ENCODE measurements around the gene RNASE12. TPM values are rescaled to one million over a fixed set of nuclear protein-coding genes. Genes with fewer than 3 reads are reported as not detected.
"Not testable (repeated sequence)": the region's sequence is repeated elsewhere in the genome, so short reads cannot be mapped to it uniquely, and the experiment has no call there.

Gene RNASE12
- total RNA-seq, 1 experiment from 2014 or later = not detected

- no peak for DNase-seq (ENCODE audit: low read depth)
- in situ Hi-C loops (cut with HindIII; ENCODE audit: low pct_unique_long_range_greater_than_20kb, low sequenced_read_pairs) = no loop called here
These were observed 5.9 kb upstream of the RNASE12 start for GRCh38 chr14:20597108-20597507.

DNA sequence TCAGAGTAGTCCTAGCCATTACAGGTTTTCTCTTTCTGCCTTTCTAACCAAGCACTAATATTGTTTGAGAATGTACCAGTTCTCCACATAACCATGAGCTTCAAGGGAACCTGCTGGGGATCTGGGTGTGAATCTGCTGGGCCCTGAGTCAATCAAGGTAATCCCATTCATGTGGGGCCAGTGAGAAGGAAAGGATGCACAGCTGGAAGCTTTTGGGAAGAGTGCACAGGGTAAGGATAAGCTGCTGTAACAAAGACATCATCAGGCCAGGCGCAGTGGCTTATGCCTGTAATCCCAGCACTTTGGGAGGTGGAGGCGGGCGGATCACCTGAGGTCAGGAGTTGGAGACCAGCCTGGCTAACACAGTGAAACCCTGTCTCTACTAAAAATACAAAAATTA, 4.5 kb upstream of the RNASE12 start:
- DNase-seq (ENCODE audit: low read depth); in situ Hi-C loops (cut with HindIII; ENCODE audit: low pct_unique_long_range_greater_than_20kb, low sequenced_read_pairs): not testable (repeated sequence)

GRCh38 chr14:20592574-20592973, 1.4 kb upstream of the RNASE12 start:
- DNase-seq (ENCODE audit: low read depth) = no peak
- in situ Hi-C loops (cut with HindIII; ENCODE audit: low pct_unique_long_range_greater_than_20kb, low sequenced_read_pairs) = no loop called here

DNA sequence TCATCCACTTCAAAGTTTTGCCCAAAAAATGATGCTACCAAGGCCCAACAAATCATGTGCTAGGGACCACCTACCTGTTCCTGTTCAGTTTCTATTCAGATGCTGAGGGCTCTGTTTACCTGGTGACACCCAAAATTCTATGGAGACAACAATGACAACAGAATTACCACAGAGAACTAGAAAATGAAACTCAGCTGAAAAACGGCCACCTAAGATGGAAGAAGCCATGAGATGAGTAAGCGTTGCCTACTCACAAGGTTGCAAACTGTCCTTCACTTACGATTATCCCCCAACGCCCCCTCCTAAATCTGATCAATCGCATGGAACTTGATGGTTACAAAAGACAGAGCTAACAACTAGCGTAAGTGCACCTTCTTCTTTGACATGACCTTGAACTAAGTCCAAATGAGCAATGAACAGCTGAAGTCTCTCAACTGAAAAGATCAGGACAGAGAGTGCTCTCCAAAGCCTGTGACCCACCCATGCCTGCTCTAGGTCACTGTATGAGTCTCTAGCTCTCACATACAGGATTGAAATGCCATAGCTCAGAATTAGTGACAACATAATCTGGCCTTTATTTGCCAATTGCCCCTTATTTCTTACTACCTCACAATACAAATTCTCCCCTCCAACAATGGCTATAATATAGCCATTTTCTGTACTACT, 3.6 kb downstream of the RNASE12 start, which contains the start of gene RNASE11:
RNASE11 (minus strand) TSS at position 513 of the 666 bp plus-strand sequence.
- in situ Hi-C loops (cut with HindIII; ENCODE audit: low pct_unique_long_range_greater_than_20kb, low sequenced_read_pairs) = no loop called here
- DNase-seq (ENCODE audit: low read depth) = no peak

GRCh38 chr14:20583908-20584307, 7.3 kb downstream of the RNASE12 start:
- in situ Hi-C loops (cut with HindIII; ENCODE audit: low pct_unique_long_range_greater_than_20kb, low sequenced_read_pairs) = no loop called here

DNA sequence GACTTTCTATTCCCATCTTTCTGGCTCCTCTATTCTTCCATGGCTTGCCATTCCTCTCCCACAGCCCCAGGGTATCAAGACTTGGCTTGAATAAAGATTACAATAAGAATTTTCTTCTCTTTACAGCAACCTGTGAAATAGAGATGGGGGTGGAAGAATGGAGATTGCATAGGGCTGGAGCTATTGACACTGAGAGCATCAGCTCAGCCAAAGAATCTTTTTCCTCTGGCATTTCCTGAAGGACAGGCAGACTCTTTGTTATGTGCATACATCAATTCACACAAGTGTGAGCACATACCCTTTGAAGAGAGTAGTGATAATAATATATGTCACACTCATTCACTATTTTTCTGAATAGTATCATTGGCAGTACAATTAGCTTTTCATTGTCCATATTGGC, 8.0 kb downstream of the RNASE12 start:
- no peak for DNase-seq (ENCODE audit: low read depth)
- in situ Hi-C loops (cut with HindIII; ENCODE audit: low pct_unique_long_range_greater_than_20kb, low sequenced_read_pairs) = no loop called here

More at GRCh38 chr14:20583908-20584307, 7.3 kb downstream of the RNASE12 start:
- DNase-seq (ENCODE audit: low read depth) = no peak

GRCh38 chr14:20580242-20580641, 10.9 kb downstream of the RNASE12 start:
- in situ Hi-C loops (cut with HindIII; ENCODE audit: low pct_unique_long_range_greater_than_20kb, low sequenced_read_pairs) = no loop called here
- no peak for DNase-seq (ENCODE audit: low read depth)

DNA sequence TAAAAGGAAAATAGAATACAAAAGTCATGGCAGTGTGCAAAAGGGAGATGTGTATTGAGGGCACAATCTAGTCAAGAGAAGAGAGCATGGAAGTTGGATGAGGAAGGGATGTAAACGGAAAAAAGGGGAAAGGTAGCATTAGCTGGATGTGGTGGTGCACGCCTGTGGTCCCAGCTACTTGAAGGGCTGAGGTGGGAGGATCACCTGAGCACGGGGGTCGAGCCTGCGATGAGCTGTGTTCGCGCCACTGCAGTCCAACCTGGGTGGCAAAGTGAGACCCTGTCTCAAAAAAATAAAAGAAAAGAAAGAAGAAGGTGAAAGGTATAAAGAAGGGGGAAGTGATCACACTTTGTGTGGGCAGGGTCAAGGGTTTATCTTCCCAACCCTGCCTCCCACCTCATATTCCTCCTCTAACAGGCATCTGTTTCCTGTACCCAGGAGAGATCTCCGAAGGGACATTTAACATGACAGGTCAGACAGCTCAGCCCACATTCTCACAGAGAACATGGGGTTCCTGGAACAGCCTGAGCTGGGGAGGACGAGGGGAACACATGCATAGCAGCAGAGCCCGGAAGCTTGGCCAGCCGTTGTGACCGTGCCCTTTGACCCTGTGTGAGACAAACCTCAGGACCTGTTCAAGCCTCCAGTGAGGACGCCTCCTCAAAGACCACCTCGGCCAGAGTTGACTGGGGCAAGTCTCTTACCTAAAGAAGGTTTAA, 12.2 kb downstream of the RNASE12 start:
- in situ Hi-C loops (cut with HindIII; ENCODE audit: low pct_unique_long_range_greater_than_20kb, low sequenced_read_pairs) = no loop called here
- DNase-seq (ENCODE audit: low read depth) = no peak

GRCh38 chr14:20578325-20578724, 12.9 kb downstream of the RNASE12 start:
- in situ Hi-C loops (cut with HindIII; ENCODE audit: low pct_unique_long_range_greater_than_20kb, low sequenced_read_pairs) = no loop called here
- DNase-seq (ENCODE audit: low read depth) = no peak

DNA sequence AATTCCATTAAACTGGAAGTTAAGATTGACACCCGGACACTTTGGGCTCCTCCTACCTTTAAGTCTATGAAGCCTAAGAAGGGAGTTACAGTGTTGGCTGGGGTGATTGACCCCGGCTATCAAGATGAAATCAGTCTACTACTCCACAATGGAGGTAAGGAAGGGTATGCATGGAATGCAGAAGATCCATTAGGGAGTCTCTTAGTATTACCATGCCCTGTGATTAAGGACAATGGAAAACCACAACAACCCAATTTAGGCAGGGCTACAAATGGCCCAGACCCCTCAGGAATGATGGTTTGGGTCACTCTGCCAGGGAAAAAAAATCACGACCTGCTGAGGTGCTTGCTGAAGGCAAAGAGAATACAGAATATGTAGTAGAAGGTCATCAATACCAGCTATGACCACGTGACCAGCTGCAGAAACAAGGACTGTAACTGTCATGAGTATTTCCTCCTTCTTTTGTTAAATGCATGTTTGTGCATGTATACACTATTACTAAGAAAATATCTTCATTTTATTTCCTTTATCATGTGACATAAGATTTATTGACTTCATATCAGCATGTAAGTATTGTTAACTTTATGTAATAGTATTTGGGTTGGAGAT, 18.7 kb downstream of the RNASE12 start:
- in situ Hi-C loops (cut with HindIII; ENCODE audit: low pct_unique_long_range_greater_than_20kb, low sequenced_read_pairs); DNase-seq (ENCODE audit: low read depth): not testable (repeated sequence)

DNA sequence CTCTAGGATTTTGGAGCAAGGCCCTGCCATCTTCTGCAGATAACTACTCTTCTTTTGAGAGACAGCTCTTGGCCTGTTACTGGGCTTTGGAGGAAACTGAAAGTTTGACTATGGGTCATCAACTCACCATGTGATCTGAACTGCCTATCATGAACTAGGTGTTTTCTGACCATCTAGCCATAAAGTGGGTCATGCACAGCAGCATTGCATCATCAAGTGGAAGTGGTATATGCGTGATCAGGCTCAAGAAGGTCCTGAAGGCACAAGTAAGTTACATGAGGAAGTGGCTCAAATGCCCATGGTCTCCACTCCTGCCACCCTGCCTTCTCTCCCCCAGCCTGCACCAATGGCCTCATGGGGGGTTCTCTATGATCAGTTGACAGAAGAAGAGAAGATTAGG, 20.5 kb downstream of the RNASE12 start:
- DNase-seq (ENCODE audit: low read depth); in situ Hi-C loops (cut with HindIII; ENCODE audit: low pct_unique_long_range_greater_than_20kb, low sequenced_read_pairs): not testable (repeated sequence)

DNA sequence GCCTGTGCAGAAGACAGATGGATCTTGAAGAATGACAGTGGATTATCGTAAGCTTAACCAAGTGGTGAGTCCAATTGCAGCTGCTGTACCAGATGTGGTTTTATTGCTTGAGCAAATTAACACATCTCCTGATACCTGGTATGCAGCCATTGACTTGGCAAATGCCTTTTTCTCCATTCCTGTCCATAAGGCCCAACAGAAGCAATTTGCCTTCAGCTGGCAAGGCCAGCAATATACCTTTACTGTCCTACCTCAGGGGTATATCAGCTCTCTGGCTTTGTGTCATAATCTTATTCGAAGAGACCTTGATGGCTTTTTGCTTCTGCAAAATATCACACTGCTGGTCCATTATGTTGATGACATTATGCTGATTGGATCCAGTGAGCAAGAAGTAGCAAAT, 21.3 kb downstream of the RNASE12 start:
- in situ Hi-C loops (cut with HindIII; ENCODE audit: low pct_unique_long_range_greater_than_20kb, low sequenced_read_pairs); DNase-seq (ENCODE audit: low read depth): not testable (repeated sequence)

- in situ Hi-C loops (cut with HindIII; ENCODE audit: low pct_unique_long_range_greater_than_20kb, low sequenced_read_pairs) = no loop called here
- DNase-seq (ENCODE audit: low read depth) = no peak
These were observed 22.1 kb downstream of the RNASE12 start for GRCh38 chr14:20569066-20569465.

- no peak for DNase-seq (ENCODE audit: low read depth)
- in situ Hi-C loops (cut with HindIII; ENCODE audit: low pct_unique_long_range_greater_than_20kb, low sequenced_read_pairs) = no loop called here
These were observed 22.8 kb downstream of the RNASE12 start for GRCh38 chr14:20568393-20568792.

DNA sequence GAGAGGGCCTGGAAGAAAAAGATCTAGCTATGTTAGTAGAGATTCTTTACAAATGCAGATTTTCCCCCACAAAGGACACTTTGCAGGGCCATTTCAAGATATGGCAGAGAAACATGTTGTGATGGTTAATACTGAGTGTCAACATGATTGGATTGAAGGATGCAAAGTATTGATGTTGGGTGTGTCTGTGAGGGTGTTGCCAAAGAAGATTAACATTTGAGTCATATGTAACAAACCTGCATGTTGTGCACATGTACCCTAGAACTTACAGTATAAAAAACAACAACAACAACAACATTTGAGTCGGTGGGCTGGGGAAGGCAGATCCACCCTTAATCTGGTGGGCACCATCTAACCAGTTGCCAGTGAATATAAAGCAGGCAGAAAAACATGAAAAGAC, 24.0 kb downstream of the RNASE12 start:
- DNase-seq (ENCODE audit: low read depth); in situ Hi-C loops (cut with HindIII; ENCODE audit: low pct_unique_long_range_greater_than_20kb, low sequenced_read_pairs): not testable (repeated sequence)

- in situ Hi-C loops (cut with HindIII; ENCODE audit: low pct_unique_long_range_greater_than_20kb, low sequenced_read_pairs) = no loop called here
- DNase-seq (ENCODE audit: low read depth) = no peak
These were observed 26.6 kb downstream of the RNASE12 start for GRCh38 chr14:20564501-20564997.

DNA sequence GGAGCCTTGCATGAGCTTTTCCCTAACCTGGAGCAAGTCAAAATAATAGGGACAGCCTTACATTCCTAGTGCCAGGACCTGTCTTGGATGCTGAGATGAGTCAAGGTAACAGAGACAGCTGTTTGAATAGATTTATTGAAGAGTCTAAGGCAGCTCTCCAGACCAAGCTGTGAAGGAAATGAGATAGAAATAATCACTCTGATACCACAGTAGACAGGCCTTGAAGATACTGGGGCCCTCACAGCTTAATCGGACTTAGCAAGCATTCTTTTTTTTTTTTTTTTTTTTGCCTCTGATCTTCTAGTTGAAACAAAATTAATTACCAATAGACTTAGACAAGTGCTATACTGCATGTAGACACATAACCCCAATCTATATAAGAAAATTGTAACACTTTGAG, 27.2 kb downstream of the RNASE12 start:
- in situ Hi-C loops (cut with HindIII; ENCODE audit: low pct_unique_long_range_greater_than_20kb, low sequenced_read_pairs) = no loop called here
- no peak for DNase-seq (ENCODE audit: low read depth)

- in situ Hi-C loops (cut with HindIII; ENCODE audit: low pct_unique_long_range_greater_than_20kb, low sequenced_read_pairs) = no loop called here
- DNase-seq (ENCODE audit: low read depth) = no peak
These were observed 30.2 kb downstream of the RNASE12 start, which contains the start of gene RNASE9 for GRCh38 chr14:20560961-20561360. RNASE9 (minus strand) TSS chr14:20561047.

- in situ Hi-C loops (cut with HindIII; ENCODE audit: low pct_unique_long_range_greater_than_20kb, low sequenced_read_pairs) = no loop called here
- no peak for DNase-seq (ENCODE audit: low read depth)
These were observed 31.7 kb downstream of the RNASE12 start for GRCh38 chr14:20559461-20559904.
